NCI-H82 (cell line): ENCODE data around the gene OR5A1.
"Not testable (repeated sequence)": the region's sequence is repeated elsewhere in the genome, so short reads cannot be mapped to it uniquely, and the experiment has no call there.

Source experiments
- DNase-seq: peaks from one replicate; lab custom pipeline; 2025; lab: John Stamatoyannopoulos, UW

Gene OR5A1

GRCh38 chr11:59436169-59436568 lies at the start of gene OR5A1:
OR5A1 (plus strand) TSS chr11:59436469; CDS start chr11:59443169, 6,700 bp downstream.
- DNase-seq, result no peak

- DNase-seq, result no peak
Observed at GRCh38 chr11:59394186-59394585, 42.1 kb upstream of the OR5A1 start.

GRCh38 chr11:59400461-59401261 lies 35.6 kb upstream of the OR5A1 start:
- DNase-seq, result no peak

GRCh38 chr11:59401262-59401552 lies 35.1 kb upstream of the OR5A1 start:
- no peak for DNase-seq

GRCh38 chr11:59403546-59403945 lies 32.7 kb upstream of the OR5A1 start:
- DNase-seq, result no peak

GRCh38 chr11:59413646-59414045 lies 22.6 kb upstream of the OR5A1 start:
- DNase-seq, result no peak

GRCh38 chr11:59415111-59415510 lies 21.2 kb upstream of the OR5A1 start:
- DNase-seq, result no peak

- no peak for DNase-seq
Observed at GRCh38 chr11:59416613-59417012, 19.7 kb upstream of the OR5A1 start.

GRCh38 chr11:59417023-59417422 lies 19.2 kb upstream of the OR5A1 start:
- DNase-seq, result no peak

- peak; percentile 65 for DNase-seq
Observed at GRCh38 chr11:59418156-59418555, 18.1 kb upstream of the OR5A1 start.

- no peak for DNase-seq
Observed at GRCh38 chr11:59423835-59424234, 12.4 kb upstream of the OR5A1 start.

- DNase-seq, result no peak
Observed at GRCh38 chr11:59425131-59425530, 11.1 kb upstream of the OR5A1 start.

GRCh38 chr11:59426361-59427067 lies 9.8 kb upstream of the OR5A1 start, which contains the start of gene OR5A2:
OR5A2 (minus strand) TSS chr11:59426413; CDS start chr11:59422953, 3,460 bp downstream.
- DNase-seq, result no peak

- DNase-seq, result no peak
Observed at GRCh38 chr11:59427068-59427382, 9.2 kb upstream of the OR5A1 start.

- peak; percentile 78 for DNase-seq
Observed at GRCh38 chr11:59429924-59430516, 6.2 kb upstream of the OR5A1 start.

- DNase-seq, result peak; percentile 91
Observed at GRCh38 chr11:59437770-59438169, 1.5 kb downstream of the OR5A1 start.

GRCh38 chr11:59445624-59446023 lies 9.4 kb downstream of the OR5A1 start:
- DNase-seq, result not testable (repeated sequence)

GRCh38 chr11:59448484-59448883 lies 12.2 kb downstream of the OR5A1 start:
- DNase-seq, result no peak

- no peak for DNase-seq
Observed at GRCh38 chr11:59456661-59457060, 20.4 kb downstream of the OR5A1 start, which contains the start of gene OR4D6. OR4D6 (plus strand) TSS chr11:59456961; CDS start chr11:59456961, 0 bp downstream.

GRCh38 chr11:59459916-59460315 lies 23.6 kb downstream of the OR5A1 start:
- no peak for DNase-seq

GRCh38 chr11:59463190-59463641 lies 26.9 kb downstream of the OR5A1 start:
- no peak for DNase-seq

GRCh38 chr11:59473015-59473414 lies 36.7 kb downstream of the OR5A1 start, which contains the start of gene OR4D10:
OR4D10 (plus strand) TSS chr11:59473315; CDS start chr11:59477430, 4,115 bp downstream.
- DNase-seq, result no peak

- no peak for DNase-seq
Observed at GRCh38 chr11:59475176-59475575, 38.9 kb downstream of the OR5A1 start.
